ENCODE data around the gene CHCHD3. TPM values are rescaled to one million over a fixed set of nuclear protein-coding genes. Genes with fewer than 3 reads are reported as not detected.

CHCHD3 gene
- total RNA-seq, 3 donors from 2014 or later, result 80.7 to 101 (median 92.0) TPM

DNA sequence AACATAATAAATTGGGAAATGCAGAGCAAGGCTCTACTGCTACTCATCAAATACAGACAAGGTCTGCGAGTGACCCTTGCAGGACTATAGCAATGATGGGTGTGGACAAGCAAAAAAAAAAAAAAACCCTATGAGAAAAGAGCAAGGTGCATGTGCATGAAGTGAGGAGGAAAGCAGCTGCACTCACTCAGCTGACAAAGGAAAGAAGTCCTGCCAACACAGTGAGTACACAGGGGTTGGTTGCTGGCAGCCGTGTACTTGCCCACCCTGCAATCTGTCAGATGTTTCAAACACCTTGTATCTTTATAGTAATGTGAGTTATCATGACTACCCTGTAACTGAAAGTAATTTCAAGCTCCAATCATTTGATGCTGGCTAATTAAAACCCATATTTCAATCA lies 20.5 kb downstream of the CHCHD3 start:
- no peak for ATAC-seq
- Mint-ChIP-seq H3K4me3 (no peak overlapping the region), H3K4me1 (ENCODE audit: low read depth) (peaks cover 26% of the 10 kb centered on the region)

DNA sequence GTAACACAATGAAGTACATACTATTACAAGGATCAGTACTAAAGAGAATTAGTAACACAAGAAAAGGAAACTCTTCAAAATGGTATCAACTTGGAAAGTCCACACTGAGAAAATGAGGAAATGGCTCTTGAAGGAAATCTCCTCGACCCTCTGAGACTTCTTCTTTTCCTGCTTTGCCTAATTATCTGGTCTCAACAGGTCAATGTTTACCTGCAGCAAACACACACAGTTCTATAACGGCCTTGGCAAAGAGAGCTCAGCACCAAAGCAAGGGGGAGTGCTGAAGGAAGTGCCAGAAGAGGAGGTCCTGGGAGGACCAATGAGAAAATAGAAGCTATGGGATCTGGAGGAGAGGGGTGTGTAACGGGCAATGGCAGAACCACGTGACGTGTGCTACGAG lies 21.9 kb downstream of the CHCHD3 start:
- H3K4me1 Mint-ChIP-seq (ENCODE audit: low read depth), result peaks cover 26% of the 10 kb centered on the region
- no peak for ATAC-seq

More for the DNA sequence above, 20.5 kb downstream of the CHCHD3 start:
- Mint-ChIP-seq H3K36me3 (ENCODE audit: insufficient read depth) (peaks cover 20% of the 10 kb centered on the region), H3K9me3 (no peaks in the 10 kb centered on the region), H3K27me3 (ENCODE audit: low read depth) (no peaks in the 10 kb centered on the region)
- DNase-seq, result no peak

DNA sequence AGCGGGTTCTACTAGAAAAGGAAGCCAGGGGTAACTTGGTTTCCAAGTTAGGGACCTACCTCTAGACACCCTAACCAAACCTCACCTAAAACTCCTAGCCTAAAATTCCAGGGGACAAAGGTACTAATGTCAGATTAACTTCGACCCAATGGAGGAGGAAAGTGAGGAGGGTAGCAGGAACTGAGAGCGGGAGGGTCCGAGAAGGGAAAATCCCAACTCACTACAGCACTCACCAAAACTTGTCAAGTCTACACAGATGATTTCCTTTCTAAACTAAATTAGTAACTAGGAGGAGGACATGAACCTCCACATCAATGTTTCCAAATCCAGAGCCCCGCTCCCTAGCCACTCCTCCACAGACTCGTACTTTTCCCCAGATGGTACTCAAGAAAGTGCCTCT lies 22.6 kb downstream of the CHCHD3 start:
- no peak overlapping the region for H3K4me3 Mint-ChIP-seq
- no peaks in the 10 kb centered on the region for H3K9me3 Mint-ChIP-seq
- H3K4me1 Mint-ChIP-seq (ENCODE audit: low read depth), result peaks cover 24% of the 10 kb centered on the region
- ATAC-seq, result no peak
- no peaks in the 10 kb centered on the region for H3K27me3 Mint-ChIP-seq (ENCODE audit: low read depth)
- no peak for DNase-seq
- peaks cover 16% of the 10 kb centered on the region for H3K36me3 Mint-ChIP-seq (ENCODE audit: insufficient read depth)

More for the DNA sequence above, 21.9 kb downstream of the CHCHD3 start:
- no peak for DNase-seq
- Mint-ChIP-seq H3K9me3 (no peaks in the 10 kb centered on the region), H3K36me3 (ENCODE audit: insufficient read depth) (peaks cover 19% of the 10 kb centered on the region), H3K4me3 (no peak overlapping the region), H3K27me3 (ENCODE audit: low read depth) (no peaks in the 10 kb centered on the region)

DNA sequence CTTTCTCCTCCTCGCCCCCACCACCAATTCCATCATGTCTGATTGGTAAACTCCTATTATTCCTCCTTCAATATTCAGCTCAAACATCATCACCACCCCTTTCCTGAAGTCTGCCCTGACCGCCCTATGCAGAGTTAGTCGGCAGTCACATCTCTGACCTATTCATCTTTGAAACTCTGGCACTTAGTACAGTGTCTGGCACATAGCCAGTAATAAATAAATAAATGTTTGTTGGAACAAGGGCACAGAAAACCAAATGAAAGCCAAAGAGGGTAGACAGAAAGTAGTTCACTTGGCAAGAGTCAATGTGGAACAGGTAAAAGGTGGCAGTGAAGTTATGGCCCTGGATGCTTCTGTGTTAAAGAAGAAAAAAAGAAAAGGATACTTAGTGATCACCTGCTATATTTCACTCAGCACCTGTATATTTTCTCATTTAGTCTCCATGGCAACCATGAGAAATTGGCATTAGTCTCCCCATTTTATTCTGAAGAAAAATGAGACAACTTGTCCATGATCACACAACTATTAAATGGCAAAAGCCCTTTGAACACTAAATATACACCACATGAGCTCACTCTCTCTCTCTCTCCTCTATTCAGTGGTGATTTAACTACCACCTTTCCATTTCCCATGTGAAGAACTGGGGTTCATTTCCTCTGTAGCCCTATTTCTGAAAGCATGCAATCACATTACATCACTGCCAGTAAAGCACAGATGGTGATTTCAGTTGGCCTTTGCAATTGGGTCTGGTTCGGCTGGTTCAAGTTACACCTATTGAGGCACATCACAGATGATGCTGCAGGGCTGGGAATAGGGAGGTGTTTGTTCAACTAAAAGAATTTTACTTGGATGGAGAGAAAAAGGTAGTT lies 25.3 kb downstream of the CHCHD3 start:
- DNase-seq (no peak), ATAC-seq (no peak)
- Mint-ChIP-seq H3K4me3 (no peak overlapping the region), H3K4me1 (ENCODE audit: low read depth) (peaks cover 36% of the 10 kb centered on the region), H3K36me3 (ENCODE audit: insufficient read depth) (peaks cover 15% of the 10 kb centered on the region), H3K27me3 (ENCODE audit: low read depth) (no peaks in the 10 kb centered on the region), H3K9me3 (no peaks in the 10 kb centered on the region)

DNA sequence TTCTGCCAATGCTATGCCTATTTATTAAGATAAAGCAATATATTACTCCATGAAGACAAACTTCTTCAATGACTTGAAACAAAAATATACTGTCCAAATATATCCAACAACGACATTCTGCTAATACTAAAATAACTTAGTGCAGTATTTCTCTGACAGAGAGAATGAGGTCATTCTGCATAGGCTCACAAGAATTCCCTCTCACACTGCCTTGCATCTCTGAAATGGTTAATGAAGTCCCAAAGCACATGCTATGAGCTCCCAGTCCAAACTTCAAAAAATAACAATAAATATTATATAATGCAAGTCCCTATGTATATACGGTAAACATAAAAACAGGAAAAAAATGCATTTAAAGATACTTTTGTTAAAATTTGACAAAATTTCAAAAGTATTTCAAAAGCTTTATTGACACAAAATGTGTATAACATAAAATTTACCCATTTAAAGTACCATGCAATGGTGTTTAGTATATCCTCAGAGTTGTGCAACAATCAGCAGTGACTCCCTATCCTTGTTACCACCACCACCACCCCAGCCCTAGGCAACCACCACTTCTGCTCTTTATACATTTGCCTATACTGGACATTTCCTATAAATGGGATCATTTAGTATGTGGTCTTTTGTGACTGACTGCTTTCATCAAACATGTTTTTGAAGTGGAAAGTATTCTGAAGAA lies 27.6 kb downstream of the CHCHD3 start:
- Mint-ChIP-seq H3K4me1 (ENCODE audit: low read depth) (peaks cover 29% of the 10 kb centered on the region), H3K36me3 (ENCODE audit: insufficient read depth) (peaks cover 2% of the 10 kb centered on the region), H3K27me3 (ENCODE audit: low read depth) (no peaks in the 10 kb centered on the region), H3K4me3 (no peak overlapping the region), H3K9me3 (no peaks in the 10 kb centered on the region)
- DNase-seq (no peak), ATAC-seq (no peak)

DNA sequence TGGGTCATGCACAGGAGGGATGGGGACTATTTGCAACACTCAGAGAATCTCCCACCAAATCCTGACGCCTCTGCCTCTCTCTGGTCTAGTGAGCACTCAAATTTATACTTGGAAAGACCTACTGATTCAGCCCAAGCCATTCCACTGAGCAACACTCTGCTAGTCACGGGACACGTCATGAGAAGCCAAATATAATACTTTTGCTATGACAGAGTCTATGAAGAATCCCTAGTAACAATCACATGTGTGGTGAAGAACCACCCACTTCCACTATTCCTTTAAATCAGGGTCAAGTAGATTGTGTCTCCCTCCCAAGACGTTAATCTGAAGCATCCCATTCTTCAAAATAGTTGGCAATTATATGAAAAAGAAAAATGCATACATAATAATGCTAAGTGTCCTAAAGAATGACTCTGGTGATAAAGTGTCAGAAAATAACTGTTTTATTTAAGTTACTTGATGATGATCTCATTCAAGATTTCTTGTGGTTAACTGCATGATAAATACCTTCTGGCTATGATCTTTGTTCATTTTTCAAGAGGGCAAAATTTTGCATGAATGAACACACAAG lies 28.5 kb downstream of the CHCHD3 start:
- no peak for DNase-seq
- no peaks in the 10 kb centered on the region for H3K9me3 Mint-ChIP-seq
- peaks cover 28% of the 10 kb centered on the region for H3K4me1 Mint-ChIP-seq (ENCODE audit: low read depth)
- peaks cover 4% of the 10 kb centered on the region for H3K36me3 Mint-ChIP-seq (ENCODE audit: insufficient read depth)
- H3K27me3 Mint-ChIP-seq (ENCODE audit: low read depth), result no peaks in the 10 kb centered on the region
- ATAC-seq, result peak in 1 of 2 donors; percentile 38
- no peak overlapping the region for H3K4me3 Mint-ChIP-seq

DNA sequence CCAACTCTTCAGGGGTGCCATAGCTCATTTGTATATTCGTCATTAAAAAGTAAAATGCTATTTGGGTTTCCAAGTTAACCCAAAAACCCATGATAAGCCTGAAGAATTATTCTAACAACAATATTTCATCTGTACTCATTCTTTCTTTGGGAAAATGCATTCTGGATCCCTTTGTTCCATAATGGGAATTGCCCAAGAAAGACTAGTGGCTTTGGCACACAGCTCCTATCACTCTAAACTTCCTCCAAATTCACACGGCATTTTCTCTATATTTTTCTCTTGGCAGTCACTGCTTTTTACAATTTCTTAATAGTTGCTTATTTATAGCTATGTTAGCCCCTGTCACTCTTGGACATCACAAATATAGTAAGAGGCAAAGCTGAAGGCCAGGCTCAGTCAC lies 29.1 kb downstream of the CHCHD3 start:
- Mint-ChIP-seq H3K27me3 (ENCODE audit: low read depth) (no peaks in the 10 kb centered on the region), H3K4me1 (ENCODE audit: low read depth) (peaks cover 28% of the 10 kb centered on the region), H3K9me3 (no peaks in the 10 kb centered on the region), H3K36me3 (ENCODE audit: insufficient read depth) (peaks cover 6% of the 10 kb centered on the region), H3K4me3 (no peak overlapping the region)
- no peak for DNase-seq
- no peak for ATAC-seq

DNA sequence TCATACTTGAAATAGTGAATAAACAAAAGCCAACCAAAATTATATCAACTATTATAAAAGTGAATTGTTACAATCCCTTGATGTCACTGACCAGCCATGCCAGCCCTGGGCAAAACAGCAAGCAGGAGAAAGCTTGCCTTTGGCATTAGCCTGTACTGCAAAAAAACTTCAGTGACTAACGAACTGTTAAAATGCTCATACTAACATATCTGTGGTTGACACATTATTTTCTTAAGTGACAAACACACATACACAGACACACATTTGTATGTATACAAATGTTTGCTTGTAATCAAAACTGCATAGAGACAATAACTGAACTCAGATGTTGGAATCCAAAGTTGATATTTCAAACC lies 29.5 kb downstream of the CHCHD3 start:
- H3K27me3 Mint-ChIP-seq (ENCODE audit: low read depth), result no peaks in the 10 kb centered on the region
- peaks cover 8% of the 10 kb centered on the region for H3K36me3 Mint-ChIP-seq (ENCODE audit: insufficient read depth)
- no peak overlapping the region for H3K4me3 Mint-ChIP-seq
- no peaks in the 10 kb centered on the region for H3K9me3 Mint-ChIP-seq
- H3K4me1 Mint-ChIP-seq (ENCODE audit: low read depth), result peaks cover 28% of the 10 kb centered on the region
- ATAC-seq (no peak), DNase-seq (no peak)

DNA sequence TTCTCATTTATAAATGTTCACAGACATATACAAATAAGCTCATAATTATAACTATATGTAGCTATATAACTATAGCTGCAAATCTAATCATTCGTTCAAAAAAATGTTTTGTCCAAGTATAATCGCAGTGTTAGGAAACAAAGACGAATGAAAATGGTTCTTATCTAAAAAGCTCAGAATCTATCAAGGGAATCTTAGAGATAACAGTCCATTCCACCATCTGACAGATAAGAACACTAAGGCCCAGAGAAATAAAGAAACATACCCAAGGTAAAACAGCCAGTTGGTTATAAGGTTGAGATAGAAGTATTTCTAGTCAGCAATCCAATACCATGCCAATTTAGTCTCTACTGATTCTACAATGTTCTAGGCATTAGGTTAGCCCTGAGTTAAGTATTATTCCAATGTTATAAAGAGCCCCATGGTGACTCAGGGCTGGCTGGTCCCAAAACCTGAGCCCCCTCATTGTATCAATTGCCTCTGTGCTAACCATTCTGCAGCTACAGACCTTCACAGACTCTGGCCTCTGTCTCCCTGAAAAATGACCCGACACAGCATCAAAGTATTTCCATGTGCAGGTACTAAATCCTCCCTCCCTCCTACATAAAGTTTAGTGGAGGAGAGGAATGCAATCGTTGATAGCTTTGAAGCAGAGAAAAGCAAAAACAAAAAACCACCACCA lies 30.0 kb downstream of the CHCHD3 start:
- Mint-ChIP-seq H3K9me3 (no peaks in the 10 kb centered on the region), H3K27me3 (ENCODE audit: low read depth) (no peaks in the 10 kb centered on the region), H3K4me1 (ENCODE audit: low read depth) (peaks cover 24% of the 10 kb centered on the region), H3K36me3 (ENCODE audit: insufficient read depth) (peaks cover 13% of the 10 kb centered on the region), H3K4me3 (no peak overlapping the region)
- ATAC-seq (no peak), DNase-seq (no peak)

DNA sequence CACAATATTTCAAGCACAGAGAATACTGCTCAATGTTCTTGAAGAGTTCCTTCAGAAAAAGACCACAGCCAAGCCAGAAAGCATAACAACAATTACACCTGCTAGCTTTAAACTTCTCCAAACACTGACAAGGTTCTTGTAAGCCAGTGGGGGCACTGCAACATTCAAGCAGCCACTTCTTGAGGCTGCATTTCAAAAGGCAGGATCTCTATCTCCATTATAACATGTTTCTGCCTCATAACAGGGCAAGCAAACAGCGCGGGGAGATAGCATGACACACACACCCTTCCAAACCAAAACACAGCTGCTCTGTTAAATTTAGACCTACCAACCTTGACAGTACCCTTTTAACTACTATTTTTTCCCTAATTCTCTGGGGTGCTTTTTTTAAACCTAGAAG lies 30.8 kb downstream of the CHCHD3 start:
- Mint-ChIP-seq H3K9me3 (no peaks in the 10 kb centered on the region), H3K4me1 (ENCODE audit: low read depth) (peaks cover 22% of the 10 kb centered on the region), H3K4me3 (no peak overlapping the region), H3K36me3 (ENCODE audit: insufficient read depth) (peaks cover 14% of the 10 kb centered on the region), H3K27me3 (ENCODE audit: low read depth) (no peaks in the 10 kb centered on the region)
- DNase-seq (no peak), ATAC-seq (no peak)

DNA sequence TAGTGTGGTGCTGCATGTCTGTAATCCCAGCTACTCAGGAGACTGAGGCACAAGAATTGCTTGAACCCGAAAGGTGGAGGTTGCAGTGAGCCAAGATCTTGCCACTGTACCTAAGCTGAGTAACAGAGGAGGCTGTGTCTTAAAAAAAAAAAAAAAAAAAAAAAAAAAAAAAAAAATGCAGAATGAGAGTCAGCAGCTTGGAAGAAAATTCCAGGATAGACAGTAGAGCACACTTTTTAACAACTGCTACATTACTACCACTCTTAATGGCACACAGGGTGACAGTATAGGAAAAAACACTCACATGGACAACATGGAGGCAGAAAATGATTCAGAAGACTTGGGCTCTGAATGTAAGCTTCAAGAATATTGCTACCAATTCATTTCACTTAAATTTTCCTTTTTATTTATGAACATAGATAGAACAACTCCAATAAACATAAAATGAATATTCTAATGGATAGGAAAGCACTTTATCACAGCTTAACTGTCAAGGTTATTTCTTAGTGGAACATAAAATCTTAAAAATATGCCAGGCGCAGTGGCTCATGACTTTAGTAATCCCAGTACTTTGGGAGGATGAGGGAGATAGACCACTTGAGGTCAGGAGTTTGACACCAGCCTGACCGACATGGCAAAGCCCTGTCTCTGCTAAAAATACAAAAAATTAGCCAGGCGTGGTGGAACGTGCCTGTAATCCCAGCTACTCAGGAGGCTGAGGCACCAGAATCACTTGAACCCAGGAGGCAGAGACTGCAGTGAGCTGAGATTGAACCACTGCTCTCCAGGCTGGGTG lies 31.5 kb downstream of the CHCHD3 start:
- Mint-ChIP-seq H3K27me3 (ENCODE audit: low read depth) (no peaks in the 10 kb centered on the region), H3K4me1 (ENCODE audit: low read depth) (peaks cover 22% of the 10 kb centered on the region)

DNA sequence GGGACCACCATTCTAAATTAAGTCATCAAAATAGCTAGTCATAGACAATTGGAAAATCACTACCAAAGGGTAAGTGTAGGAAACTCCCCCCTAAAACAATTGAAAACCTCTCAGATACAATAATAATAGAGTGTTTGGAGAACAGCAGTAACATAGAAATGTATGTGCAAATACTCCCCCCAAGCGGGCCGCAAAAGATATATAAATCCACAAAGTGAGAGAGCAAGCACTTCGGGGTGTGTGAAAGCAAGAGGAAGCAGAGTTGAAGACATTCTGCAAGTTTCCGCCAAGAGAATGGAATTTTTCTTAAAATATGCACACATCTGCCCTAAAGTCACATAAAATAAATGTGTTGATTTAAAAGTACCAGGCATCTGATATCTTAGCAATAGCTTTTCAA lies 33.3 kb downstream of the CHCHD3 start:
- ATAC-seq (no peak), DNase-seq (no peak)
- Mint-ChIP-seq H3K4me3 (no peak overlapping the region), H3K27me3 (ENCODE audit: low read depth) (no peaks in the 10 kb centered on the region), H3K36me3 (ENCODE audit: insufficient read depth) (peaks cover 25% of the 10 kb centered on the region), H3K9me3 (no peaks in the 10 kb centered on the region), H3K4me1 (ENCODE audit: low read depth) (peaks cover 19% of the 10 kb centered on the region)

More for the DNA sequence above, 31.5 kb downstream of the CHCHD3 start:
- DNase-seq, result no peak
- no peak overlapping the region for H3K4me3 Mint-ChIP-seq
- H3K36me3 Mint-ChIP-seq (ENCODE audit: insufficient read depth), result peaks cover 20% of the 10 kb centered on the region
- H3K9me3 Mint-ChIP-seq, result no peaks in the 10 kb centered on the region
- ATAC-seq, result no peak

DNA sequence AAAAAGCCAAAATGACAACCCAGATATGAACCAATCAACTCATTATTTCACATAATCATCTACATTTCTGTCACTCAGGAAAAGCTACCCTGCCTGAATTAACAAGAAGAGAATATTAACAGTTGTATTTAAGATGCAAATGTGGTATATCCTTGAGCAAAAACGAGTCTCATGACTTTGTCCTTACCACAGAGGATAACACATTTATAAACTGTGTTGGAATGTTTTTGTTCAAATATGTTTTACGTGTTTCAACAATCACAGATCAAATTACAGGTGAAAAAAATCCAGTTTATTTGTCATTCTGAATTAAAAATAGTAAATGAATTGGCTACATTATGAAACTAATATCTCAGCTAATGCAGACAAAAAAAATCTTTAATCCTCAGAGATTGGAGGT lies 34.6 kb downstream of the CHCHD3 start:
- Mint-ChIP-seq H3K36me3 (ENCODE audit: insufficient read depth) (peaks cover 25% of the 10 kb centered on the region), H3K4me1 (ENCODE audit: low read depth) (peaks cover 11% of the 10 kb centered on the region), H3K4me3 (no peak overlapping the region), H3K27me3 (ENCODE audit: low read depth) (no peaks in the 10 kb centered on the region), H3K9me3 (no peaks in the 10 kb centered on the region)
- no peak for DNase-seq
- no peak for ATAC-seq
